ENCODE results near the gene POLD2. TPM values are rescaled to one million over a fixed set of nuclear protein-coding genes. Genes with fewer than 3 reads are reported as not detected.

POLD2 gene
- 150 to 170 TPM (median 169 TPM) in 5 replicates for total RNA-seq (2022; extraction: Qiagen RNA extraction)

GRCh38 chr7:44123190-44124003, at the start of gene POLD2:
POLD2 (minus strand) TSS chr7:44123548; CDS start chr7:44122053, 1,495 bp downstream.

GRCh38 chr7:44141221-44141850, 18.0 kb upstream of the POLD2 start, which contains the start of gene MYL7:
MYL7 (minus strand) TSS chr7:44141332; CDS start chr7:44141305, 27 bp downstream.

GRCh38 chr7:44103923-44104859, 19.2 kb downstream of the POLD2 start, which contains the start of gene AEBP1:
AEBP1 (plus strand) TSS chr7:44104345; CDS start chr7:44104666, 321 bp downstream.

GRCh38 chr7:44065431-44066110, 57.8 kb downstream of the POLD2 start, which contains the start of gene PGAM2:
PGAM2 (minus strand) TSS chr7:44065567; CDS start chr7:44065529, 38 bp downstream.

Other genes starting within 250 kb of the POLD2 start
- gene URGCP, start 217.0 kb downstream of the POLD2 start, total RNA-seq (2022; extraction: Qiagen RNA extraction) = 25.9 to 28.5 TPM (median 28.1 TPM) in 5 replicates
- 7.9 to 11.5 TPM (median 9.6 TPM) in 5 replicates for gene UBE2D4, start 197.1 kb downstream of the POLD2 start, total RNA-seq (2022; extraction: Qiagen RNA extraction)
- not detected in 5 replicates for gene SPDYE1, start 125.7 kb downstream of the POLD2 start, total RNA-seq (2022; extraction: Qiagen RNA extraction)
- 66.0 to 71.9 TPM (median 71.2 TPM) in 5 replicates for gene DBNL, start 78.8 kb downstream of the POLD2 start, total RNA-seq (2022; extraction: Qiagen RNA extraction)
- not detected in 5 replicates for gene PGAM2, start 58.0 kb downstream of the POLD2 start, total RNA-seq (2022; extraction: Qiagen RNA extraction)
- gene POLM, start 41.0 kb downstream of the POLD2 start, total RNA-seq (2022; extraction: Qiagen RNA extraction) = 6.4 to 7.3 TPM (median 7.0 TPM) in 5 replicates
- 0.06 TPM in 1 of 5 replicates, not detected in the others for gene AEBP1, start 19.2 kb downstream of the POLD2 start, total RNA-seq (2022; extraction: Qiagen RNA extraction)
- not detected in 5 replicates for gene MYL7, start 17.8 kb upstream of the POLD2 start, total RNA-seq (2022; extraction: Qiagen RNA extraction)
- 0.05 TPM in 1 of 5 replicates, not detected in the others for gene GCK, start 65.9 kb upstream of the POLD2 start, total RNA-seq (2022; extraction: Qiagen RNA extraction)
- gene YKT6, start 77.4 kb upstream of the POLD2 start, total RNA-seq (2022; extraction: Qiagen RNA extraction) = 110 to 123 TPM (median 115 TPM) in 5 replicates
- 0.17 to 0.49 TPM (median 0.24 TPM) in 5 replicates for gene CAMK2B, start 202.0 kb upstream of the POLD2 start, total RNA-seq (2022; extraction: Qiagen RNA extraction)